GM12878 (cell line): ENCODE measurements around the gene EMILIN2. TPM values are rescaled to one million over a fixed set of nuclear protein-coding genes. Genes with fewer than 3 reads are reported as not detected.
A peak's percentile ranks its signal among the peaks of the same experiment; 100 is the strongest.

Source experiments
- CBX5 ChIP-seq: sonication (generic); IDR thresholded peaks from 2 replicates; pipeline ENCODE4 v1.6.1; 2016; ENCODE audit warnings: low read depth, moderate library complexity, mild to moderate bottlenecking, inconsistent platforms
- EGR1 ChIP-seq, 2 experiments: IDR thresholded peaks; 1 replicate in 1 of 2; 2 replicates in 1 of 2; pipeline ENCODE4 v1.6.1; 2011 to 2012; ENCODE audit warnings: low read depth in 2 of 2, low read length in 2 of 2, borderline replicate concordance in 1 of 2, mild to moderate bottlenecking in 1 of 2, moderate library complexity in 1 of 2
- EP300 ChIP-seq, 2 experiments: fragments of 150-350 bp in 1 of 2; IDR thresholded peaks; 2 replicates each; pipeline ENCODE4 v1.6.1; 2011 to 2012; ENCODE audit warnings: low read depth in 2 of 2, low read length in 2 of 2, borderline replicate concordance in 1 of 2, improper control_type of control experiment in 1 of 2, inconsistent platforms in 1 of 2; ENCODE audit not compliant: control insufficient read depth in 1 of 2
- IKZF1 ChIP-seq: fragments of 450-650 bp; conservative IDR thresholded peaks from 2 replicates; pipeline ENCODE4 v1.6.1; 2017; ENCODE audit warnings: antibody characterized with exemption, mild to moderate bottlenecking
- IKZF2 ChIP-seq, 2 experiments: fragments of 450-650 bp; IDR thresholded peaks; 2 replicates each; pipeline ENCODE4 v1.6.1; 2017; ENCODE audit warnings: mild to moderate bottlenecking in 2 of 2, moderate library complexity in 2 of 2
- MTA3 ChIP-seq: IDR thresholded peaks from 2 replicates; pipeline ENCODE4 v1.6.1; 2012; ENCODE audit warnings: low read length, inconsistent platforms, borderline replicate concordance
- NBN ChIP-seq: fragments of 450-650 bp; IDR thresholded peaks from 2 replicates; pipeline ENCODE4 v1.6.1; 2016
- NR2F1 ChIP-seq: fragments of 450-650 bp; conservative IDR thresholded peaks from 2 replicates; pipeline ENCODE4 v1.6.1; 2017; ENCODE audit warnings: mild to moderate bottlenecking
- SMAD5 ChIP-seq: IDR thresholded peaks from 2 replicates; pipeline ENCODE4 v1.6.1; 2016; ENCODE audit warnings: antibody characterized with exemption, low read depth
- SMARCA5 ChIP-seq: fragments of 450-650 bp; IDR thresholded peaks from 2 replicates; pipeline ENCODE4 v1.6.1; 2017; ENCODE audit warnings: mild to moderate bottlenecking
- SMC3 ChIP-seq: IDR thresholded peaks from 2 replicates; pipeline ENCODE4 v1.6.1; 2011; ENCODE audit warnings: low read length, improper control_type of control experiment, borderline replicate concordance
- SPI1 ChIP-seq: IDR thresholded peaks from 2 replicates; pipeline ENCODE4 v1.6.1; 2011; ENCODE audit warnings: low read depth, mild to moderate bottlenecking, low read length, moderate library complexity, borderline replicate concordance; ENCODE audit not compliant: insufficient read depth
- WRNIP1 ChIP-seq: IDR thresholded peaks from 2 replicates; pipeline ENCODE4 v1.6.1; 2011; ENCODE audit warnings: low read depth, low read length, improper control_type of control experiment, borderline replicate concordance
- polyA plus RNA-seq, 11 experiments: library from polyadenylated mRNA; depleted of rRNA in 4 of 11; unstranded in 6 of 11; stranded (reverse) in 5 of 11; fragments of >200 nt; fragmentation: Nextera tagmentation in 4 of 11; fragmentation: Illumina TruSeq in 1 of 11; extraction: Ambion mirVana in 4 of 11; extraction: Trizol in 1 of 11; gene quantifications; 1 replicate in 1 of 11; 2 replicates in 10 of 11; pipeline versions ENCODE4 v1.2.1 to v1.2.3, GENCODE V29; 2011 to 2016; ENCODE audit warnings: inconsistent platforms in 2 of 11, missing spikeins in 2 of 11, low read depth in 1 of 11
- total RNA-seq, 4 experiments: library from RNA; depleted of rRNA in 3 of 4; stranded (reverse); fragments of >200 nt in 3 of 4; fragmentation: Illumina TruSeq in 1 of 4; extraction: Trizol in 1 of 4; gene quantifications; 2 replicates each; pipeline versions ENCODE4 v1.2.1 to v1.2.3, GENCODE V29; 2013 to 2021
- TF ChIP-seq, protein P1 (sequence below), 3 experiments: IDR thresholded peaks in 2 of 3; conservative IDR thresholded peaks in 1 of 3; 2 replicates each; pipeline ENCODE4 v1.5.1; 2011; ENCODE audit warnings: low read depth in 3 of 3, low read length in 3 of 3, mild to moderate bottlenecking in 3 of 3, control low read depth in 2 of 3, moderate library complexity in 2 of 3, inconsistent platforms in 1 of 3, mixed read lengths in 1 of 3; ENCODE audit not compliant: control insufficient read depth in 2 of 3, insufficient read depth in 1 of 3; ENCODE audit errors: extremely low read depth in 1 of 3
- TF ChIP-seq, protein P2 (sequence below): fragments of 450-650 bp; IDR thresholded peaks from 2 replicates; pipeline ENCODE4 v1.6.1; 2017; ENCODE audit warnings: mild to moderate bottlenecking, low read depth, inconsistent platforms; ENCODE audit not compliant: poor library complexity, severe bottlenecking
- TF ChIP-seq, protein P3 (sequence below): IDR thresholded peaks from 2 replicates; pipeline ENCODE4 v1.6.1; 2011; ENCODE audit warnings: mild to moderate bottlenecking, low read depth, low read length, moderate library complexity; ENCODE audit not compliant: insufficient replicate concordance

EMILIN2 gene
- total and polyA plus RNA-seq, 10 of the 15 experiments (the other 5 are each of a cell fraction or from before 2014, with no cell fraction given) = 0.58 to 18.4 (median 5.9) TPM

- TF ChIP-seq, protein P1, sequence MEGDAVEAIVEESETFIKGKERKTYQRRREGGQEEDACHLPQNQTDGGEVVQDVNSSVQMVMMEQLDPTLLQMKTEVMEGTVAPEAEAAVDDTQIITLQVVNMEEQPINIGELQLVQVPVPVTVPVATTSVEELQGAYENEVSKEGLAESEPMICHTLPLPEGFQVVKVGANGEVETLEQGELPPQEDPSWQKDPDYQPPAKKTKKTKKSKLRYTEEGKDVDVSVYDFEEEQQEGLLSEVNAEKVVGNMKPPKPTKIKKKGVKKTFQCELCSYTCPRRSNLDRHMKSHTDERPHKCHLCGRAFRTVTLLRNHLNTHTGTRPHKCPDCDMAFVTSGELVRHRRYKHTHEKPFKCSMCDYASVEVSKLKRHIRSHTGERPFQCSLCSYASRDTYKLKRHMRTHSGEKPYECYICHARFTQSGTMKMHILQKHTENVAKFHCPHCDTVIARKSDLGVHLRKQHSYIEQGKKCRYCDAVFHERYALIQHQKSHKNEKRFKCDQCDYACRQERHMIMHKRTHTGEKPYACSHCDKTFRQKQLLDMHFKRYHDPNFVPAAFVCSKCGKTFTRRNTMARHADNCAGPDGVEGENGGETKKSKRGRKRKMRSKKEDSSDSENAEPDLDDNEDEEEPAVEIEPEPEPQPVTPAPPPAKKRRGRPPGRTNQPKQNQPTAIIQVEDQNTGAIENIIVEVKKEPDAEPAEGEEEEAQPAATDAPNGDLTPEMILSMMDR (IDR thresholded peaks at IDR 0.05 in 2 of 3, conservative IDR thresholded peaks at IDR 0.05 in 1 of 3; ENCODE audit: control insufficient read depth in 2 of 3, extremely low read depth in 1 of 3, insufficient read depth in 1 of 3, low read depth in 3 of 3, low read length in 3 of 3) = no peak
- no peak for TF ChIP-seq EGR1 (IDR thresholded peaks at IDR 0.05; ENCODE audit: borderline replicate concordance in 1 of 2, low read depth in 2 of 2, low read length in 2 of 2)
- TF ChIP-seq WRNIP1 = no peak
- 0 out of 2 replicates have a peak, but pooled peaks have one; percentile 24 for TF ChIP-seq NR2F1
- no peak for TF ChIP-seq MTA3
- TF ChIP-seq, protein P2, sequence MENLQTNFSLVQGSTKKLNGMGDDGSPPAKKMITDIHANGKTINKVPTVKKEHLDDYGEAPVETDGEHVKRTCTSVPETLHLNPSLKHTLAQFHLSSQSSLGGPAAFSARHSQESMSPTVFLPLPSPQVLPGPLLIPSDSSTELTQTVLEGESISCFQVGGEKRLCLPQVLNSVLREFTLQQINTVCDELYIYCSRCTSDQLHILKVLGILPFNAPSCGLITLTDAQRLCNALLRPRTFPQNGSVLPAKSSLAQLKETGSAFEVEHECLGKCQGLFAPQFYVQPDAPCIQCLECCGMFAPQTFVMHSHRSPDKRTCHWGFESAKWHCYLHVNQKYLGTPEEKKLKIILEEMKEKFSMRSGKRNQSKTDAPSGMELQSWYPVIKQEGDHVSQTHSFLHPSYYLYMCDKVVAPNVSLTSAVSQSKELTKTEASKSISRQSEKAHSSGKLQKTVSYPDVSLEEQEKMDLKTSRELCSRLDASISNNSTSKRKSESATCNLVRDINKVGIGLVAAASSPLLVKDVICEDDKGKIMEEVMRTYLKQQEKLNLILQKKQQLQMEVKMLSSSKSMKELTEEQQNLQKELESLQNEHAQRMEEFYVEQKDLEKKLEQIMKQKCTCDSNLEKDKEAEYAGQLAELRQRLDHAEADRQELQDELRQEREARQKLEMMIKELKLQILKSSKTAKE = no peak
- TF ChIP-seq NBN = 0 out of 2 replicates have a peak, but pooled peaks have one; percentile 32
- no peak for TF ChIP-seq CBX5
- peak; percentile 71; the same call in 1 of the 2 replicates for TF ChIP-seq SPI1
- no peak for TF ChIP-seq EP300 (IDR thresholded peaks at IDR 0.05; ENCODE audit: borderline replicate concordance in 1 of 2, control insufficient read depth in 1 of 2, low read depth in 2 of 2, low read length in 2 of 2)
- TF ChIP-seq SMAD5 = no peak
- peak in 1 of 2 experiments; percentile 17; a peak in 2 of 4 replicates for TF ChIP-seq IKZF2 (IDR thresholded peaks at IDR 0.05)
- TF ChIP-seq SMARCA5 = no peak
- TF ChIP-seq IKZF1 = peak; percentile 49
- no peak for TF ChIP-seq SMC3
- TF ChIP-seq, protein P3, sequence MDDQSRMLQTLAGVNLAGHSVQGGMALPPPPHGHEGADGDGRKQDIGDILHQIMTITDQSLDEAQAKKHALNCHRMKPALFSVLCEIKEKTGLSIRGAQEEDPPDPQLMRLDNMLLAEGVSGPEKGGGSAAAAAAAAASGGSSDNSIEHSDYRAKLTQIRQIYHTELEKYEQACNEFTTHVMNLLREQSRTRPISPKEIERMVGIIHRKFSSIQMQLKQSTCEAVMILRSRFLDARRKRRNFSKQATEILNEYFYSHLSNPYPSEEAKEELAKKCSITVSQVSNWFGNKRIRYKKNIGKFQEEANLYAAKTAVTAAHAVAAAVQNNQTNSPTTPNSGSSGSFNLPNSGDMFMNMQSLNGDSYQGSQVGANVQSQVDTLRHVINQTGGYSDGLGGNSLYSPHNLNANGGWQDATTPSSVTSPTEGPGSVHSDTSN = no peak
Observed at GRCh38 chr18:2846636-2847316, at the start of gene EMILIN2 (continued).
